HG03378 (cell line): ENCODE results near the gene CTSK.

ENCODE experiments used
- ATAC-seq: cut with Tn5 transposase; IDR thresholded peaks from one replicate; pipeline ENCODE4 v1.9.1; 2021; ENCODE audit warnings: mild to moderate bottlenecking, moderate library complexity; ENCODE audit not compliant: unreplicated experiment

CTSK gene

GRCh38 chr1:150763018-150763417 is 45.0 kb downstream of the CTSK start:
- ATAC-seq: no peak

- no peak for ATAC-seq
These were observed 45.5 kb downstream of the CTSK start for GRCh38 chr1:150762552-150762951.

GRCh38 chr1:150761801-150762200 is 46.3 kb downstream of the CTSK start:
- ATAC-seq: no peak

- ATAC-seq: no peak
These were observed 48.0 kb downstream of the CTSK start for GRCh38 chr1:150760013-150760412.

GRCh38 chr1:150753416-150753815 is 54.6 kb downstream of the CTSK start:
- no peak for ATAC-seq

GRCh38 chr1:150751443-150751842 is 56.6 kb downstream of the CTSK start:
- no peak for ATAC-seq

- no peak for ATAC-seq
These were observed 58.2 kb downstream of the CTSK start for GRCh38 chr1:150749720-150750311.

- no peak for ATAC-seq
These were observed 59.0 kb downstream of the CTSK start for GRCh38 chr1:150748878-150749719.
